Pulmonary artery endothelial cell (primary cell): ENCODE data around the gene PRR7. TPM values are rescaled to one million over a fixed set of nuclear protein-coding genes. Genes with fewer than 3 reads are reported as not detected.
A peak's percentile ranks its signal among the peaks of the same experiment; 100 is the strongest.

Experiments used
- DNase-seq: peaks from one replicate; pipeline ENCODE4 v3.0.0-alpha.2; 2011; ENCODE audit warnings: low read depth, low spot score
- total RNA-seq: library from RNA; depleted of rRNA; stranded (reverse); fragments of >200 nt; gene quantifications from 2 replicates; pipeline ENCODE4 v1.2.3, GENCODE V29; 2014

The PRR7 gene
- total RNA-seq, 1 donor from 2014 or later: 9.4 TPM

DNA sequence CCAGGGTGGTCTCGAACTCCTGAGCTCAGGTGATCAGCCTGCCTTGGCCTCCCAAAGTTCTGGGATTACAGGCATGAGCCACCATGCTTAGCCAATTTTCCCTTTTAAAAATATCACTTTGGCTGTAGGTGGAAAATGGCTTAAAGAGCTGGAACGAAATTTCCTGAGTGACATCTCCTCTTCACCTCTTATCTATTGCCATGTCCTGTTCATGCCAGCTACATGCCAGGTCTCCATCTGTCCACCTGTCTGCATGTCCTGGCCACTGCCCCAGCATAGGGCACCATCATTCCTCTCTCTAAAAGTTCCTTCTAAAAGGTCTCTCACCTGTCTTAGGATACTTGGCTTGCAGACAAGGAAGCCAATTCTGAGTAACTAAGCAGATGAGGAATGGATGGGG, 22.9 kb upstream of the PRR7 start:
- no peak for DNase-seq

GRCh38 chr5:177425196-177425800, 21.3 kb upstream of the PRR7 start:
- DNase-seq: no peak

DNA sequence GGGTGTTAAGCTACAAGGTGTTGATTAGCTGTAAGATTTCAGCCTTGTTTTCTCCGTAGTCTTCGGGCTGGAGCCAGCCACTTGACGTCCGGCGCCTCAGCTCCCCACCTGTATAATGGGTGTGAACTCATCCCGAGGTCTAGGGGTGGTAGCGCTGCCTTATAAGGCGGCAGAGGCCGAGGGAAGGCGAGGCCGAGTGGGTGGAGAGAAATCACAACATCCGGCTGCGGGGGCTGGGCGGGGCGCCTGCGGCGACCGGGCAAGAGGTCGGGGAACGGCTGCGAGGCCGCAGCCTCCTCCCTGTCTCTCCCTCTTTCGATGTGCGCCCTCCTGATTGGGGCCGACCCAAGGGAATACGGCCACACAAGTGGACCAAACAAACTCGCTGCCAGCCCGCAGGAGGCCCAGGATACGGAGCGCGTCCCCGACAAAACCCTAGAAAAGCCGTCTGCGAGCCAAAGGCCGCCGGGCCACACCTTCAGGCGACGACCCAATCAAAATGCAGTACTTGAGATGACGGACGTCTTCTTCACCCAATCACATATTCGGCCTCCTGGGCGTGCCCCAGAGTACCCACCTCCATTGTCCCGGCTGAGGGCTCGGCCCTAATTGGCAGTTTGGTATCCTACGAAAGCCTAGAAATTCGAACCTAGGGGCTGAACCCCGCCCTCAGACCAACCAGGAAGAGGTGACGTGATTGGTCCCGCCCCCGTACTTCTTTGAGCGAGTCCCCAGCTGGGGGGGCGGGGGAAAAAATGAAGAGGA, 20.6 kb upstream of the PRR7 start:
- DNase-seq: peak; percentile 100

DNA sequence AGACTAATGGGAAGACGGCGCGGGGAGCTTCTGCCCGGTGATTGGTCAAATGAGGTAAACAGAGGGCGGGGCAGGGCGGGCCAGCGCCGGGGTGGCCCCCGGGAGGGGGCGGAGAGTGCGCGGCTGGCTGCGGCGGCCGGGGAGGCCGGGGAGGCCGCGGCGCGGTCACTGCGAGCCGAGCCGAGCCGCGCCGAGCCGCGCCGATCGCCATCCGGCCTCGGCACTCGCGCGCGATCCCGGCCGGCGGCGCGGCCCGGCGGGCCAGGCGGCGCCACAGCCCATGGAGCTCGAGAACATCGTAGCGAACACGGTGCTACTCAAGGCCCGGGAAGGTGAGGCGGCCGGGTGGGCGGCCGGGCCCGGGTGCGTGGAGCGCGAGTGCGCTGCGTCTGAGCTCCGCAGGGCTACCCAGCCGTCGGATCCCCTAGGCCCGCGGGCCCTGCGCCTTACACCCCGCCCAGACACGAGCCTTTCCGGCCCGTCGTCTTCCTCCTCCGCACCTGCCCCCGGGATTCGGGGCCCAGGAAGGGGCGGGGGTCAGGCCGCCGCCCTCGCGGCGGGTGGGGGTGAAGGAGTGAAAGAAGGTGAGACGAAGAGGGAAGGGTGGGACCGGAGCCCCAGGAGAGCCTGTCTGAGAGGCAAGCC, 19.9 kb upstream of the PRR7 start, which contains the start of gene GRK6:
Gene GRK6, plus strand, starts transcription at position 111 of the 645 bp plus-strand sequence. Its CDS starts 170 bp downstream, at position 281.
- DNase-seq: no peak

DNA sequence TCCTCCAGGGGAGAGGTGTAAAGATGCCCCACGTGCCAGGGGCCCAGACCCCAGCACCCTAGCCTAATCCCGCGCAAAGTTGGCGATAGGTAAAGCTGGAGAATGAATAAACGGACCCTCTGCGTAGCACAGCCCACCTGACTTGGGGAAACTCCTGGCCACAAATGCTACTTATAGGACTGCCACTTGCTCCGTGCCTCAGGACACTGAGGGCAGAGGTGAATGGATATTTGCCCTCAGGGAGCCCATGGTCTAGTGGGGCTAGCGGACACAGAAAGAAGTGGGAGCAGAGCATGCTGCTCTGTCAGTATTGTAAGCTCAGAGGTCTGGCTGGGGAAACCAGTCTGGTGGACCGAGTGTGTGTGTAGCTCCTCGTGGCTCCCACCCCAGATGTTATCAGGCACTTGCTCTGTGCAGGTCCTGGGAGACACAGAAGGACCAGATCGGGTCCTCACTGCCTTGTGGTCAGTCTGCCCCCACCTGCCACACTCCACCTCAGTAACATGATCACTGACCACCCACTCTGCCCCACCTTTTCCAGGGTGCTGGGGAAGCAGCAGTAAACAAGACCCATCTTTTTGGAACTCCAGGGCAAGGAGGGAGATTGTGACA, 19.3 kb upstream of the PRR7 start:
- DNase-seq: no peak

GRCh38 chr5:177427919-177428573, 18.6 kb upstream of the PRR7 start:
- no peak for DNase-seq

GRCh38 chr5:177428574-177429217, 17.9 kb upstream of the PRR7 start:
- DNase-seq: no peak

GRCh38 chr5:177429248-177430040, 17.2 kb upstream of the PRR7 start:
- no peak for DNase-seq

DNA sequence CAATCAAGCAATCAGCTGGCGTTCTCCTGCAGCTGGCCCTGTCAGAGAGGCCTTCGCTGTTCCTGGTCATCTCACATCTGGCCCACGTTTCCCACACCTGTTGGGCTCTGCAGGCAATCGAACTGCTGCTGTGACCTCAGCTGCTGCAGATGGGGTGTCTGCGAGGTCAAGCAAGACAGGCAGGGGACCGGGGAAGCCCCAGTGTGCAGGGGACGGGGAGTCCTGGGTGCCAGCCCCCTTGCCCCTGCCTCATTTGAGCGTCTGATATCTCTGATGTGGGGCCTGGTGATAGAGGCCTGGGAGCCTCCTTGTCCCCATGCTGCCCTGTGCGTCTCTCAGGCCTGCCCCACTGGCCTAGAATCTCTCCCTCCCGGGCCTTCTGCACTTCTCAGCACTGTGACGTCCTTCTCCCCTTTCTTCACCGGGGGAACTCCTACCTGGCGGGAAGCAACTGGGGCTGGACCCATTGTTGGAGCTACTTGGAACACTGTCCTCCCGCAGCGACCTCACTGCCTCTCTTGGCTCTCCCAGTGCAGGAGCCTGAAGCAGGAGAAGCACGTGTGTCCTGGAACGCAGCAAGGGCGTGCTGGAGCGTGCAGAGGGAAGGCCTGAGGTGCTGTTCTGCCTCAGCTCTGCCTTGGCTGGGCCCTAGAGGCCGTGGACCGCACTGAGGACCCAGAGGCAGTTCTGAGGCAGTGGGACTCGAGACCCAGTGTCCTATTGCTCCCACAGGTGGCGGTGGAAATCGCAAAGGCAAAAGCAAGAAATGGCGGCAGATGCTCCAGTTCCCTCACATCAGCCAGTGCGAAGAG, 16.3 kb upstream of the PRR7 start:
- no peak for DNase-seq

GRCh38 chr5:177430972-177431316, 15.7 kb upstream of the PRR7 start:
- no peak for DNase-seq

DNA sequence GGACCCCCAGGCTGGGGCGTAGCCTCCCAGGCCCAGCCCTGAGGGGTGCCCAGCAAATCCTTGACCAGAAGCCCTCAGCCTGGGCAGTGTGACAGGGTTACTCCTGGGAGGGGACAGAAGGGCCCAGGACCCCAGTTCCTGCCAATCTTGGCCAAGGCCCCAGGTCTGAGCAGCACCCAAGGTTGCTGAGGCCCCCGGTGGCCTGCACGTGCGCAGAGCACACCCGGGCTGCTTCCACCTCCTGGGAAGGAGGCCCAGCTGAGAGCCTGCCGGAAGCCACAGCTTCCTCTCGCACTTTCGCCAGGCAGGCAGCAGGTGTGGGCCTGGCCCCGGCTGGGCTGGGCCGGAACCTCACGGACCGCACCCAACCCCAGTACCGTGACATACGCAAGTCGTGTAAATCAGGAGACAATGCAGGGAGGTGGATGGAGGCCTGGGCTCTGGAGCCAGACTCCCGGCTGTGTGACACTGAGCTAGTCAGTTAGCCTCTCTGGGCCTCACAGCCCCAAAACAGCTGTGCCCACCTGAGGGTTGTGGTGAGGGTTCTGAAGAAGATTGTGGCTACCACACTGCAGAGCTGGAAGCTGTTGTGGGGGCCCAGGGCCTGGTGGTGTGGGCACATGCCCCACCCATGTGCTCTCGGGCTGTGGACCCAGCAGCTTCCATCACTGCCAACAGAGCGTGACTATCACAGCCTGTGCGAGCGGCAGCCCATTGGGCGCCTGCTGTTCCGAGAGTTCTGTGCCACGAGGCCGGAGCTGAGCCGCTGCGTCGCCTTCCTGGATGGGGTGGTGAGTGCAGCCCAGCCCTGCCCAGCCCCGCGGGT, 15.1 kb upstream of the PRR7 start:
- DNase-seq: no peak

DNA sequence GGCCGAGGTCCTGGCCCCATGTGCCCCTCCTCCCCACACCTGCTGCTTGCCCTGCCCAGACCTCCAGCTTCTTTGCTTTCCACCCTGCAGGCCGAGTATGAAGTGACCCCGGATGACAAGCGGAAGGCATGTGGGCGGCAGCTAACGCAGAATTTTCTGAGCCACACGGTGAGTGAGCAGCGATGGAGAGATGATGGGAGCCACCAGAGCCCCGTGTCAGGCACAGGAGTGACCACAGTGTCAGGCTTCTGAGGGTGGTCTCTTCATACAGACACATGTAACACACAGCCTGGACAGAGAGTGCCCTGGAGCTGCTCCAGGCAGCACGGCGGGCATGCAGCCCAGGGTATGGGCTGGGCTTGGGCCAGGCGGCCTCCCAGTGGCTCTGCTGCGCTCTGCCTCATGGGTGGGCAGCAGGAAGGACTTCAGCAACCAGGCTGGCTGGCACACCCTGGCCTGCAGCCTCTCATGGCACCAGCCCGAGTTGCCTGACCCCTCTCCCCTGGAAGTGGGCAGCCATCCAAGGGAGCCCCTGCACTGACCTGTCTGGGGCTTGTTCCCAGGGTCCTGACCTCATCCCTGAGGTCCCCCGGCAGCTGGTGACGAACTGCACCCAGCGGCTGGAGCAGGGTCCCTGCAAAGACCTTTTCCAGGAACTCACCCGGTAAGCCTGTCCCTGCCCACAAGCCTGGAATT, 14.3 kb upstream of the PRR7 start:
- no peak for DNase-seq

DNA sequence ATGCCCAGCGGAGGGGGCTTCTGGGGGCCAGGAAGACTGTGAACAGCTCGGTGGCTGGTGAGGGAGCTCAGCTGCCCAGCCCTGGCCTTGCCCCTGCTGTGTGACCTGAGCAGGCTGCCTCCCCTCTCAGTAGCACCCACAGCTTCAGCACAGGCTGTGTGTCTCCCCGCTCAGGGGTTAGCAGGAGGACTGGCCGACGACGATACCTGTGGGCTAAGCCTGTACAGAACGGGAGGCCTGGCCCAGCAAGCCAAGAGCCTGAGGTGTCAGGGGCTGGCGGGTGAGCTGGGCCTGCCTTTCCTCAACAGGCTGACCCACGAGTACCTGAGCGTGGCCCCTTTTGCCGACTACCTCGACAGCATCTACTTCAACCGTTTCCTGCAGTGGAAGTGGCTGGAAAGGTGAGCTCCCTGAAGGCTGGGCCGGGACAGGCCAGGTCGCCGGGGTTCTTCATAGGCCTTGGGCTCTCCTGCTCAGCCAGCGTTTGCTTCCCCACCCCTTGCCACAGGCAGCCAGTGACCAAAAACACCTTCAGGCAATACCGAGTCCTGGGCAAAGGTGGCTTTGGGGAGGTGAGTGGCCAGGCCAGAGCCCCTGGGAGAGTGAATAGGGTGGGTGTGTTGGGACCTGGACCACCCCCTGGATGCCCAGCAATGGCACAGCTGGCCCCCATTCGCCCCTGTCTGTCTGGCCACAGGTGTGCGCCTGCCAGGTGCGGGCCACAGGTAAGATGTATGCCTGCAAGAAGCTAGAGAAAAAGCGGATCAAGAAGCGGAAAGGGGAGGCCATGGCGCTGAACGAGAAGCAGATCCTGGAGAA, 13.6 kb upstream of the PRR7 start:
- no peak for DNase-seq

DNA sequence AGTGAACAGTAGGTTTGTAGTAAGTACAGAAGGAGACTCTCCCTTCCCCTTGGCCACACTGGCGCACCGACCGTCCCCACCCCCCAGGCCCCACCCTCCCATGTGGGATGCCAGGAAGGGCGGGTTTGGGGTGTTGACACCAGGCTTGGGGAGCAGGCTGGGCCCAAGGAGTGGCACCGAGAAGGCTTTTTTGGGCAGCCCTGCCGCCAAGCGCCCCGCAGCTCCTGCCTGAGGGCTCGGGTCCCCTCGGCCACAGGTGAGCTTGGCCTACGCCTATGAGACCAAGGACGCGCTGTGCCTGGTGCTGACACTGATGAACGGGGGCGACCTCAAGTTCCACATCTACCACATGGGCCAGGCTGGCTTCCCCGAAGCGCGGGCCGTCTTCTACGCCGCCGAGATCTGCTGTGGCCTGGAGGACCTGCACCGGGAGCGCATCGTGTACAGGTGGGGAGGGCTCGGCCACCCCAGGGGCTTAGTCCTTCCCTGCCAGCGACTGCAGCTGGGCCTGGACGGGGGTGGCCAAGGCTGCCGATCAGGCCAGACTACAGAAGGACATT, 12.9 kb upstream of the PRR7 start:
- no peak for DNase-seq

DNA sequence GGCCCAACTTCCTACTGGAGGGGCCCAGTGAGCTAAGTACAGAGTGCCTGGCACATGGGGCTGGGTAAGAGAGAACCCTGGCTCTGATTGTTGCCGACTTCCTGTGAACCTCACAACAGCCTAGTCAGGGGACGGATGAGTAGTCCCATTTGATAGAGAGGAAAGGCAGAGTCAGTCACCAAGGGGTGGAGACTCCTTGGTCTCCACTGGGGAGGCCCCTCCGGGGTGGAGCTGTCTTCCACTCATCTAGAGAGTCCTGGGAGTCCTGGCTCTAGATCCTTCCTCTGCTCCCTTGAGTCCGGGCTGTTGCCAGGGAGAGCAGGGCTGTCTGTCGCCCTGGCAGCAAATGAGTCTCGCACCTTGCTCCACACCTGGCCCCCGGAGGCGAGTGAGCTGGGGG, 12.2 kb upstream of the PRR7 start:
- DNase-seq: no peak

- DNase-seq: no peak
Observed at GRCh38 chr5:177434942-177435738, 11.5 kb upstream of the PRR7 start.
